Measurements from ENCODE around the gene ALK. TPM values are rescaled to one million over a fixed set of nuclear protein-coding genes. Genes with fewer than 3 reads are reported as not detected.

The ALK gene
- total and polyA plus RNA-seq, 12 donors, result 0.09 to 1.8 (median 0.53) TPM; not detected in 1

- Histone ChIP-seq H3K4me1 (replicated peaks in 1 of 2) (no peaks in the 10 kb centered on the region), H3K27ac (no peak overlapping the region), H3K4me3 (no peak overlapping the region), H3K36me3 (replicated peaks in 1 of 2) (no peaks in the 10 kb centered on the region), H3K9me3 (replicated peaks in 1 of 3) (no peaks in the 10 kb centered on the region), H3K27me3 (no peaks in the 10 kb centered on the region)
- TF ChIP-seq POLR2A (IDR thresholded peaks at IDR 0.05) (no peak), CTCF (IDR thresholded peaks at IDR 0.05) (no peak)
- WGBS, 4 donors, result 86 to 97% (median 92%) methylated on average over 4 to 6 of the region's 6 CpGs
- DNase-seq, result no peak
- intact Hi-C loops (cut with DNase I), result no loop called here
Measured at GRCh38 chr2:29440921-29441623, 480.3 kb downstream of the ALK start.

GRCh38 chr2:29433920-29434319 lies 487.5 kb downstream of the ALK start:
- H3K9me3 ChIP-seq (replicated peaks in 1 of 3), result no peaks in the 10 kb centered on the region
- no peak overlapping the region for H3K4me3 ChIP-seq
- DNase-seq, result no peak
- H3K4me1 ChIP-seq (replicated peaks in 1 of 2), result no peaks in the 10 kb centered on the region
- no peaks in the 10 kb centered on the region for H3K27me3 ChIP-seq
- TF ChIP-seq CTCF (IDR thresholded peaks at IDR 0.05) (no peak), POLR2A (IDR thresholded peaks at IDR 0.05) (no peak)
- no peak overlapping the region for H3K27ac ChIP-seq
- intact Hi-C loops (cut with DNase I), result no loop called here
- H3K36me3 ChIP-seq (replicated peaks in 1 of 2), result no peaks in the 10 kb centered on the region
- 89 to 93% (median 91%) methylated on average over 3 of the region's 3 CpGs for WGBS, 4 donors

- WGBS, 4 donors, result 74 to 80% (median 77%) methylated on average over 2 of the region's 2 CpGs
- Histone ChIP-seq H3K27me3 (no peaks in the 10 kb centered on the region), H3K27ac (no peak overlapping the region), H3K4me1 (replicated peaks in 1 of 2) (no peaks in the 10 kb centered on the region), H3K36me3 (replicated peaks in 1 of 2) (no peaks in the 10 kb centered on the region), H3K9me3 (replicated peaks in 1 of 3) (no peaks in the 10 kb centered on the region), H3K4me3 (no peak overlapping the region)
- TF ChIP-seq CTCF (IDR thresholded peaks at IDR 0.05) (no peak), POLR2A (IDR thresholded peaks at IDR 0.05) (no peak)
- no peak for DNase-seq
- intact Hi-C loops (cut with DNase I), result no loop called here
Measured at GRCh38 chr2:29433128-29433527, 488.3 kb downstream of the ALK start.

GRCh38 chr2:29431485-29431884 lies 489.9 kb downstream of the ALK start:
- Histone ChIP-seq H3K27me3 (no peaks in the 10 kb centered on the region), H3K36me3 (replicated peaks in 1 of 2) (no peaks in the 10 kb centered on the region), H3K9me3 (replicated peaks in 1 of 3) (no peaks in the 10 kb centered on the region), H3K4me1 (replicated peaks in 1 of 2) (no peaks in the 10 kb centered on the region), H3K4me3 (no peak overlapping the region), H3K27ac (no peak overlapping the region)
- DNase-seq, result no peak
- WGBS, 4 donors, result 88 to 94% (median 92%) methylated on average over 1 of the region's 1 CpG
- TF ChIP-seq POLR2A (IDR thresholded peaks at IDR 0.05) (no peak), CTCF (IDR thresholded peaks at IDR 0.05) (no peak)
- intact Hi-C loops (cut with DNase I), result no loop called here
